NCI-H1930 (cell line): ENCODE measurements around the gene ARHGEF4.

Experiments used
- DNase-seq, 2 experiments: peaks; one replicate each; lab custom pipeline; 2025; lab: John Stamatoyannopoulos, UW

Gene ARHGEF4

GRCh38 chr2:131085646-131086045, 248.9 kb downstream of the ARHGEF4 start:
- DNase-seq = no peak

GRCh38 chr2:131092458-131093005, 255.8 kb downstream of the ARHGEF4 start:
- no peak for DNase-seq

GRCh38 chr2:131093006-131093695, 256.4 kb downstream of the ARHGEF4 start, which contains the start of gene FAM168B:
FAM168B (minus strand) TSS chr2:131093460; CDS start chr2:131082646, 10,814 bp downstream.
- peak; percentile 79 to 91 for DNase-seq

GRCh38 chr2:131093696-131094462, 257.2 kb downstream of the ARHGEF4 start:
- DNase-seq = peak in 1 of 2 experiments; percentile 60

DNA sequence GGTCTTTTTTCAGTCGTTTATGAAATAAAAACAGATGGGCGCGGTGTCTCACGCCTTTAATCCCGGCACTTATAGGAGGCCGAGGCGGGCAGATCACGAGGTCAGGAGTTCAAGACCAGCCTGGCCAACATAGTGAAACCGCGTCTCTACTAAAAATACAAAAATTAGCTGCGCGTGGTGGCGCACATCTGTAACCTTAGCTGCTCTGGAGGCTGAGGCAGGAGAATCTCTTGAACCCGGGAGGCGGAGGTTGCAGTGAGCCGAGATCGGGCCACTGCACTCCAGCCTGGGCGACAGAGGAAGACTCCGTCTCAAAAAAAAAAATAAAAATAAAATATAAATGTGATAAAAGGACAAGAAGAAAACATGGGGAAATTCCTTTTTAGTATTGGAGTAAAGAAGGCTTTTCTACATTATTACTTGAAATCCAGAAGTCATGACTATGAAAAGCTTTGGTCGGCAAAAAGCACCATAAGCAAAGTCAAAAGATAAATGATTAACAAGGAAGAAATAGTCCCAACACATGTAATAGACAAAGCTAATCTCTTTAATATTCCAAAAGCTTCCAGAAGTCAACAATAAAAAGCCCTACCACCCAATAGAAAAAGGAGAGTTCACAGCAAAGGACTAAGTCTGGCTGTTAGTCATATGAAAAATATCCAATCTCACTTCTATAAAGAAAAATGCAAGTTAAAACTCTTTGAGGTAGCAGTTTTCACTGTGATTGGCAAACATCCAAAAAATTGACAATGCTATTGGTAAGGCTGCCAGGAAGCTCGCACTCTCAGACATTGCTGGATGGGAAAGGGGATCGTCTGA, 258.0 kb downstream of the ARHGEF4 start:
- no peak for DNase-seq
